BLaER1 treated with 17β-estradiol and CSF1 and Interleukin-3, amounts not matched to agents 10 nM and 100 nM (cell line): Measurements from ENCODE around the gene COL8A2.

Source experiments
- H3K27ac ChIP-seq, 11 experiments: shearing (Covaris generic); formaldehyde crosslinking; 2 replicates each; pipeline ENCODE4 v1.8.1; 2022
- H3K27me3 ChIP-seq, 11 experiments: shearing (Covaris generic); formaldehyde crosslinking; 2 replicates each; pipeline ENCODE4 v1.8.1; 2022
- H3K36me3 ChIP-seq, 11 experiments: shearing (Covaris generic); formaldehyde crosslinking; 2 replicates each; pipeline ENCODE4 v1.8.1; 2022
- H3K4me1 ChIP-seq, 10 experiments: shearing (Covaris generic); formaldehyde crosslinking; 2 replicates each; pipeline ENCODE4 v1.8.1; 2022
- H3K4me2 ChIP-seq, 11 experiments: shearing (Covaris generic); formaldehyde crosslinking; 2 replicates each; pipeline ENCODE4 v1.8.1; 2022
- H3K4me3 ChIP-seq, 10 experiments: shearing (Covaris generic); formaldehyde crosslinking; 2 replicates each; pipeline ENCODE4 v1.8.1; 2022
- H3K9ac ChIP-seq, 11 experiments: shearing (Covaris generic); formaldehyde crosslinking; 2 replicates each; pipeline ENCODE4 v1.8.1; 2022
- H3K9me3 ChIP-seq, 11 experiments: shearing (Covaris generic); formaldehyde crosslinking; replicated peaks in 1 of 11; 2 replicates each; pipeline ENCODE4 v1.8.1; 2022
- H4K20me1 ChIP-seq, 11 experiments: shearing (Covaris generic); formaldehyde crosslinking; 2 replicates each; pipeline ENCODE4 v1.8.1; 2022
- Cebpa-rat ChIP-seq, 11 experiments: shearing (Covaris generic); IDR thresholded peaks; 2 replicates each; pipeline ENCODE4 v1.8.1; 2022

The COL8A2 gene

GRCh38 chr1:36136535-36136934, 11.5 kb upstream of the COL8A2 start:
- Histone ChIP-seq H3K9ac (no peak overlapping the region; a peak in 1 of 22 replicates), H3K4me3 (no peak overlapping the region), H3K9me3 (no peaks in the 10 kb centered on the region), H3K4me2 (no peak overlapping the region), H4K20me1 (peaks cover 0 to 63% (median 45%) of the 10 kb centered on the region in 11 experiments; a peak in 20 of 22 replicates), H3K27me3 (no peaks in the 10 kb centered on the region), H3K4me1 (peaks cover 0 to 38% (median 11%) of the 10 kb centered on the region in 10 experiments; a peak in 12 of 20 replicates), H3K27ac (no peak overlapping the region), H3K36me3 (peaks cover 47 to 59% (median 51%) of the 10 kb centered on the region in 11 experiments)
- no peak for TF ChIP-seq Cebpa-rat (IDR thresholded peaks at IDR 0.05)

- no peak for TF ChIP-seq Cebpa-rat (IDR thresholded peaks at IDR 0.05)
- Histone ChIP-seq H3K27me3 (no peaks in the 10 kb centered on the region), H3K27ac (peak overlapping the region in 2 of 11 experiments; percentile 16 to 25; a peak in 2 of 22 replicates), H3K4me1 (peaks cover 0 to 31% (median 11%) of the 10 kb centered on the region in 10 experiments; a peak in 12 of 20 replicates), H4K20me1 (peaks cover 0 to 55% (median 38%) of the 10 kb centered on the region in 11 experiments; a peak in 20 of 22 replicates), H3K36me3 (peaks cover 46 to 57% (median 50%) of the 10 kb centered on the region in 11 experiments), H3K9me3 (no peaks in the 10 kb centered on the region), H3K9ac (peak overlapping the region in 1 of 11 experiments; percentile 41; a peak in 1 of 22 replicates), H3K4me3 (no peak overlapping the region), H3K4me2 (peak overlapping the region in 2 of 11 experiments; percentile 32 to 37; a peak in 4 of 22 replicates)
Observed at GRCh38 chr1:36135796-36136195, 10.8 kb upstream of the COL8A2 start.

- Histone ChIP-seq H4K20me1 (peaks cover 0 to 51% (median 33%) of the 10 kb centered on the region in 11 experiments; a peak in 20 of 22 replicates), H3K4me2 (peak overlapping the region in 5 of 11 experiments; percentile 21 to 44 (median 32); a peak in 8 of 22 replicates), H3K4me3 (no peak overlapping the region), H3K36me3 (peaks cover 42 to 53% (median 48%) of the 10 kb centered on the region in 11 experiments), H3K27me3 (no peaks in the 10 kb centered on the region), H3K9ac (peak overlapping the region in 3 of 11 experiments; percentile 13 to 41 (median 17); a peak in 4 of 22 replicates), H3K27ac (peak overlapping the region in 2 of 11 experiments; percentile 16 to 25; a peak in 2 of 22 replicates), H3K9me3 (no peaks in the 10 kb centered on the region), H3K4me1 (peaks cover 0 to 26% (median 10%) of the 10 kb centered on the region in 10 experiments; a peak in 12 of 20 replicates)
- no peak for TF ChIP-seq Cebpa-rat (IDR thresholded peaks at IDR 0.05)
Observed at GRCh38 chr1:36135330-36135667, 10.3 kb upstream of the COL8A2 start.

GRCh38 chr1:36134505-36135329, 9.7 kb upstream of the COL8A2 start:
- peak overlapping the region in 2 of 11 experiments; percentile 16 to 25; a peak in 2 of 22 replicates for H3K27ac ChIP-seq
- TF ChIP-seq Cebpa-rat (IDR thresholded peaks at IDR 0.05) = no peak

GRCh38 chr1:36134031-36134430, 9.0 kb upstream of the COL8A2 start:
- H3K9ac ChIP-seq = no peak overlapping the region
- peaks cover 0 to 40% (median 21%) of the 10 kb centered on the region in 11 experiments; a peak in 12 of 22 replicates for H4K20me1 ChIP-seq

More at GRCh38 chr1:36134505-36135329, 9.7 kb upstream of the COL8A2 start:
- Histone ChIP-seq H4K20me1 (peaks cover 0 to 45% (median 28%) of the 10 kb centered on the region in 11 experiments; a peak in 14 of 22 replicates), H3K9ac (peak overlapping the region in 3 of 11 experiments; percentile 13 to 41 (median 17); a peak in 4 of 22 replicates), H3K27me3 (no peaks in the 10 kb centered on the region), H3K4me3 (no peak overlapping the region), H3K36me3 (peaks cover 36 to 47% (median 42%) of the 10 kb centered on the region in 11 experiments), H3K9me3 (no peaks in the 10 kb centered on the region), H3K4me2 (peak overlapping the region in 5 of 11 experiments; percentile 21 to 44 (median 32); a peak in 7 of 22 replicates), H3K4me1 (peaks cover 0 to 23% (median 10%) of the 10 kb centered on the region in 10 experiments; a peak in 12 of 20 replicates)

GRCh38 chr1:36133484-36133883, 8.5 kb upstream of the COL8A2 start:
- Histone ChIP-seq H3K9ac (no peak overlapping the region), H3K4me1 (peaks cover 0 to 23% (median 13%) of the 10 kb centered on the region in 10 experiments; a peak in 14 of 20 replicates)

More at GRCh38 chr1:36134031-36134430, 9.0 kb upstream of the COL8A2 start:
- Histone ChIP-seq H3K36me3 (peaks cover 30 to 40% (median 35%) of the 10 kb centered on the region in 11 experiments), H3K4me3 (no peak overlapping the region), H3K4me2 (no peak overlapping the region), H3K27ac (no peak overlapping the region), H3K9me3 (no peaks in the 10 kb centered on the region), H3K27me3 (no peaks in the 10 kb centered on the region), H3K4me1 (peaks cover 0 to 23% (median 10%) of the 10 kb centered on the region in 10 experiments; a peak in 12 of 20 replicates)
- no peak for TF ChIP-seq Cebpa-rat (IDR thresholded peaks at IDR 0.05)

GRCh38 chr1:36132029-36132428, 7.0 kb upstream of the COL8A2 start:
- Histone ChIP-seq H3K27ac (no peak overlapping the region), H3K9ac (no peak overlapping the region), H3K4me2 (no peak overlapping the region), H4K20me1 (peaks cover 0 to 24% (median 8%) of the 10 kb centered on the region in 11 experiments; a peak in 10 of 22 replicates), H3K4me3 (no peak overlapping the region), H3K27me3 (no peaks in the 10 kb centered on the region), H3K36me3 (peaks cover 11 to 20% (median 15%) of the 10 kb centered on the region in 11 experiments; a peak in 21 of 22 replicates), H3K9me3 (no peaks in the 10 kb centered on the region), H3K4me1 (peaks cover 7 to 33% (median 22%) of the 10 kb centered on the region in 10 experiments; a peak in 17 of 20 replicates)
- TF ChIP-seq Cebpa-rat (IDR thresholded peaks at IDR 0.05) = no peak

More at GRCh38 chr1:36133484-36133883, 8.5 kb upstream of the COL8A2 start:
- TF ChIP-seq Cebpa-rat (IDR thresholded peaks at IDR 0.05) = no peak
- no peaks in the 10 kb centered on the region for H3K27me3 ChIP-seq
- H3K27ac ChIP-seq = no peak overlapping the region
- H3K9me3 ChIP-seq = no peaks in the 10 kb centered on the region
- peaks cover 0 to 37% (median 18%) of the 10 kb centered on the region in 11 experiments; a peak in 12 of 22 replicates for H4K20me1 ChIP-seq
- H3K36me3 ChIP-seq = peaks cover 25 to 35% (median 29%) of the 10 kb centered on the region in 11 experiments
- H3K4me3 ChIP-seq = no peak overlapping the region
- no peak overlapping the region for H3K4me2 ChIP-seq

- Histone ChIP-seq H3K9me3 (no peaks in the 10 kb centered on the region), H3K27me3 (peaks cover 23 to 28% (median 26%) of the 10 kb centered on the region in 11 experiments), H4K20me1 (peaks cover 0 to 8% (median 0%) of the 10 kb centered on the region in 11 experiments; a peak in 2 of 22 replicates), H3K36me3 (no peaks in the 10 kb centered on the region), H3K27ac (no peak overlapping the region), H3K4me3 (no peak overlapping the region), H3K4me2 (peak overlapping the region in 4 of 11 experiments; percentile 23 to 46 (median 40); a peak in 5 of 22 replicates), H3K4me1 (peaks cover 19 to 42% (median 31%) of the 10 kb centered on the region in 10 experiments), H3K9ac (no peak overlapping the region; a peak in 1 of 22 replicates)
- no peak for TF ChIP-seq Cebpa-rat (IDR thresholded peaks at IDR 0.05)
Observed at GRCh38 chr1:36128905-36129206, 3.8 kb upstream of the COL8A2 start.
